ENCODE data around the gene LBP.

GRCh38 chr20:38412877-38413577 is 66.7 kb downstream of the LBP start:
- TF ChIP-seq CTCF (IDR thresholded peaks at IDR 0.05 in 4 of 5, conservative IDR thresholded peaks at IDR 0.05 in 1 of 5) (no peak), POLR2A (IDR thresholded peaks at IDR 0.05) (no peak)

Measured in gastrocnemius medialis (tissue), 4 donors.